Neural crest cell (in vitro differentiated cells): ENCODE results near the gene TTLL5. TPM values are rescaled to one million over a fixed set of nuclear protein-coding genes. Genes with fewer than 3 reads are reported as not detected.

ENCODE experiments used
- DNase-seq: peaks from one replicate; pipeline ENCODE4 v3.0.0; 2021; ENCODE audit warnings: low read depth, mixed read lengths, low spot score
- H3K27ac Mint-ChIP-seq: one replicate; pipeline ENCODE4 v1.8.0; 2021; ENCODE audit warnings: mild to moderate bottlenecking, mixed read lengths; ENCODE audit not compliant: unreplicated experiment
- H3K27me3 Mint-ChIP-seq: 2 replicates; pipeline ENCODE4 v1.8.0; 2021; ENCODE audit warnings: low read depth, mild to moderate bottlenecking, mixed read lengths
- H3K36me3 Mint-ChIP-seq: 2 replicates; pipeline ENCODE4 v1.8.0; 2021; ENCODE audit warnings: low read depth, mild to moderate bottlenecking, mixed read lengths
- H3K4me1 Mint-ChIP-seq: 2 replicates; pipeline ENCODE4 v1.8.0; 2021; ENCODE audit warnings: mixed read lengths
- H3K4me3 Mint-ChIP-seq: one replicate; pipeline ENCODE4 v1.8.0; 2021; ENCODE audit warnings: mild to moderate bottlenecking, mixed read lengths
- H3K9me3 Mint-ChIP-seq: 2 replicates; pipeline ENCODE4 v1.8.0; 2021; ENCODE audit warnings: mixed read lengths
- total RNA-seq: library from RNA; stranded (reverse); gene quantifications from 2 replicates; pipeline ENCODE4 v1.2.1, GENCODE V29; 2021
- TF ChIP-seq, protein P1 (sequence below): fragments of 200-600 bp; sonication (generic); conservative IDR thresholded peaks from 2 replicates; pipeline ENCODE4 v1.5.0; 2021; ENCODE audit warnings: antibody characterized with exemption, mild to moderate bottlenecking

The TTLL5 gene
- total RNA-seq, 1 donor from 2014 or later: 55.7 TPM

DNA sequence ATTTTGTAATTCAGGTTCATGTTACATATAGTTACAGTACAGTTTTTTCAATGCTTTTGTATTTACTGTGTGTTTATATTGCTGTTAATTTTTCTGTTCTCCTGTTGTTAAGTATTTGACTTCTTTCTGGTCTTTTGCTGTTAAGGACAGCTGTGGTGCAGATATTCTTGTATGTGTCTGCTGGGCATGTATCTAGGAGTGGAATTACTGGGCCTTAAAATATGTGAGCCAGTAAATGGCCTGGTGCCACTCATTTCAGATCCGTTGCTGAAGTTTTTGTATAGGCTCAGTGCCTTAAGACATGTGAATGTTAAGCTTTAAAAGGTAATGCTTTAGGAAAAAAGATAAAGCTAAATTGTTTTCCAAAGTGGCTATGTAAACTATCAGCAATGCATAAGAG is 87.3 kb downstream of the TTLL5 start:
- H3K9me3 Mint-ChIP-seq: peaks cover 4% of the 10 kb centered on the region
- DNase-seq: no peak
- no peak overlapping the region for H3K27ac Mint-ChIP-seq
- H3K4me1 Mint-ChIP-seq: peaks cover 6% of the 10 kb centered on the region
- TF ChIP-seq, protein P1, sequence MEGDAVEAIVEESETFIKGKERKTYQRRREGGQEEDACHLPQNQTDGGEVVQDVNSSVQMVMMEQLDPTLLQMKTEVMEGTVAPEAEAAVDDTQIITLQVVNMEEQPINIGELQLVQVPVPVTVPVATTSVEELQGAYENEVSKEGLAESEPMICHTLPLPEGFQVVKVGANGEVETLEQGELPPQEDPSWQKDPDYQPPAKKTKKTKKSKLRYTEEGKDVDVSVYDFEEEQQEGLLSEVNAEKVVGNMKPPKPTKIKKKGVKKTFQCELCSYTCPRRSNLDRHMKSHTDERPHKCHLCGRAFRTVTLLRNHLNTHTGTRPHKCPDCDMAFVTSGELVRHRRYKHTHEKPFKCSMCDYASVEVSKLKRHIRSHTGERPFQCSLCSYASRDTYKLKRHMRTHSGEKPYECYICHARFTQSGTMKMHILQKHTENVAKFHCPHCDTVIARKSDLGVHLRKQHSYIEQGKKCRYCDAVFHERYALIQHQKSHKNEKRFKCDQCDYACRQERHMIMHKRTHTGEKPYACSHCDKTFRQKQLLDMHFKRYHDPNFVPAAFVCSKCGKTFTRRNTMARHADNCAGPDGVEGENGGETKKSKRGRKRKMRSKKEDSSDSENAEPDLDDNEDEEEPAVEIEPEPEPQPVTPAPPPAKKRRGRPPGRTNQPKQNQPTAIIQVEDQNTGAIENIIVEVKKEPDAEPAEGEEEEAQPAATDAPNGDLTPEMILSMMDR: no peak
- H3K4me3 Mint-ChIP-seq: no peak overlapping the region
- no peaks in the 10 kb centered on the region for H3K27me3 Mint-ChIP-seq
- H3K36me3 Mint-ChIP-seq: peaks cover 47% of the 10 kb centered on the region

DNA sequence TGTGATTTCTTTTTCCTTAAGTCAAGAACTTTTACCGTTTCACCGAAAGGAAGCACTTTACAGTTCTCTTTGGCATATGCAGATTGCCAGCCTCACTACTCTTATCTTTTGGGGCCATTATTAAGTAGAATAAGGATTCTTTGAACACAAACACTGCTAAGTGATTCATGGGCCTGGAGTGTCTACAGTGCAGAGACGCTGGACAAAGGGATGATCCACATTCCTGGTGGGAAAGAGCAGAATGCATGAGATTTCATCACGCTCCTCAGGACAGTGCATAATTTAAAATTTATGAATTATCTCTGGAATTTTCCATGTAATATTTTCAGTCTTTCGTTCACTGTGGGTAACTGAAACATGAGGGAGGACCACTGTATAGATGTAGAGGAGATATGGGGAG is 90.2 kb downstream of the TTLL5 start:
- Mint-ChIP-seq H3K4me1 (peaks cover 6% of the 10 kb centered on the region), H3K36me3 (peaks cover 36% of the 10 kb centered on the region), H3K27ac (no peak overlapping the region)

DNA sequence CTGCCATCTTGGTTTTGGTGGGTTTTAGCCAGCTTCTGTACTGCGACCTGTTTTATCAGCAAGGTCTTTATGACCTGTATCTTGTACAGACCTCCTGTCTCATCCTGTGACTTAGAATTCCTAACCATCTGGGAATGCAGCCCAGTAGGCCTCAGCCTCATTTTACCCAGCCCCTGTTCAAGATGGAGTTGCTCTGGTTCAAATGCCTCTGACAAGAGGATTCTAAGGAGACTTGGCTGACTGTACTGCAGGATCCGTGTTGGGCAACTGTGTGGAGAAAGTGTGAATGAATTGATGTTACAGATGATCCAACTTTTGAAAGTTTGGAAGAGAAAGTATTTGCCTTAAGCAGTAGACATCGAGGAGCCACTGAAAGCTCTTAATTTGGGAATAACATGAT is 91.0 kb downstream of the TTLL5 start:
- Mint-ChIP-seq H3K27ac (no peak overlapping the region), H3K36me3 (peaks cover 28% of the 10 kb centered on the region), H3K4me1 (peaks cover 6% of the 10 kb centered on the region), H3K4me3 (no peak overlapping the region), H3K27me3 (no peaks in the 10 kb centered on the region), H3K9me3 (peaks cover under 1% of the 10 kb centered on the region)
- DNase-seq: no peak
- TF ChIP-seq, protein P1: no peak

More for the DNA sequence above, 90.2 kb downstream of the TTLL5 start:
- Mint-ChIP-seq H3K9me3 (peaks cover 4% of the 10 kb centered on the region), H3K4me3 (no peak overlapping the region), H3K27me3 (no peaks in the 10 kb centered on the region)
- no peak for DNase-seq
- TF ChIP-seq, protein P1: no peak

DNA sequence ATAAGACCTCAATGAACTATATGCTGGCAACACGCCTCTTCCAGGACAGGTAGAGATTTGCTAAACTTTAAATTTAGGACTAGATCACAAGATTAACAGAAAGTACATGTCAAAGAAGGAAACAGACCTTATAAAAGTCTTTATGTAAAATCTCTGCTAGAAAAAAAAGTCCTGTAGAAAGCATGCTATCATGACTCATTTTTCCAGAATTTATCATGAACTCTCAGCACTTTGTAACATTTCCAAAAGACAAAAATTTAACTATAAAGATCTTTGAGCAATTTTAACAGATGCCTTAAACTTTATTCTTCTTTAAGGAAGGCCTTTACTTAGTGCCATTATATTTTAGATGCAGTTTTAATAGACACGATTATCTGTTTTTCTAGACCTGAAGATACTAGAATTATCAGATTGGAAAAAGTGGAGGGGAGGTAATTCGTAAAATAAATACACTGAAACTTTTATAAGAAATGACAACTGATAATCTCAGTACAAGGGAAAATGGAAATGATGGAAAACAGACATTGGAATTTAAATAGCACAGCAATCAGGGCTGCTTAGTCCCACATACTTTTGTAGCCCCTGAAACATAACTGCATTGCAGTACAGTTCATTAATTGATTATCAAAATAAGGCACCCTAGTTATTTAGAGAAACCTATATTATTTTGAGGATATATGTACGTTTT is 92.0 kb downstream of the TTLL5 start:
- H3K4me3 Mint-ChIP-seq: no peak overlapping the region
- TF ChIP-seq, protein P1: no peak
- no peak overlapping the region for H3K27ac Mint-ChIP-seq
- peaks cover under 1% of the 10 kb centered on the region for H3K4me1 Mint-ChIP-seq
- H3K9me3 Mint-ChIP-seq: no peaks in the 10 kb centered on the region
- no peaks in the 10 kb centered on the region for H3K27me3 Mint-ChIP-seq
- peaks cover 21% of the 10 kb centered on the region for H3K36me3 Mint-ChIP-seq
- no peak for DNase-seq

DNA sequence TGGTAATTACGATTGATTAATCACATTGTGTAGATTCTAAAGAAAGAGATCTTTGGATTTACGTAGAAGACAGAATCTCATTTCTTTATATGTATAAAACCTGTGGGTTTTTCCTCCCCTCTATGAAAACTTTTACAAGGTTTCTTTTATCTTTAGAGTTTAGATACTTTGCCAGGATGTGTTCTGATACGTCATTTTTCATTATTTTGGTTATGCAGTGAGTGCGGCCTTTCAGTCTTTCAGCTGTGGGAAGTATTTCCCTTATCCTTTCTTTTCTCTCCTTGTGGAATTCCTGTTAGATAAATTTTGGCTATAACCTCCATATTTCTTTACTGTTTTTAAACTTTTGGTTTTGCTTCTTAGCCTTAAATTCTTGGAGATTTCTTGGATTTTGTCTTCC is 92.7 kb downstream of the TTLL5 start:
- no peak overlapping the region for H3K4me3 Mint-ChIP-seq
- peaks cover 21% of the 10 kb centered on the region for H3K36me3 Mint-ChIP-seq
- no peaks in the 10 kb centered on the region for H3K9me3 Mint-ChIP-seq
- no peak overlapping the region for H3K27ac Mint-ChIP-seq
- no peaks in the 10 kb centered on the region for H3K4me1 Mint-ChIP-seq
- TF ChIP-seq, protein P1: no peak
- H3K27me3 Mint-ChIP-seq: no peaks in the 10 kb centered on the region
- DNase-seq: no peak
